Measurements from ENCODE around the gene STX7. TPM values are rescaled to one million over a fixed set of nuclear protein-coding genes. Genes with fewer than 3 reads are reported as not detected.

STX7 gene
- total and polyA plus RNA-seq, 2 donors from 2014 or later = 27.4 to 77.9 TPM

DNA sequence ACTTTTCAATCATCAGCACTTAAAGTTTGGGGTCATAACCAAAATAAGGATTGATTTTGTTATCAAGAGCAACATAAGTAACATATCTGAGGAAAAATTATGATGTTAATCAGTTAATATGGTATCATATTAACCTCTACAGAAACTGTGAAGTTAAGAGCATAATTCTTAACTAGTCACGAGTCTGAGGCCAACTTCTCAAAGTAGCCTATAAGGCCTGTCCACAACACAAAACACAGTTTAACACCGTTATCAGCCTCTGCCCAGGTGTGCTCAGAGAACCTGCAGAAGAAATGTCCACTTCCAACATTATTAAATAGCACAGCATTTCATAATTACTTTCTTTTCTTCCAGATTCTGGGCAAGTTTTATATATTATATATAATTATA is 1.1 kb downstream of the STX7 start:
- no peaks in the 10 kb centered on the region for H3K36me3 ChIP-seq (ENCODE audit: control insufficient read depth in 2 of 3, insufficient read depth in 3 of 3, low read length in 3 of 3)
- peak in 2 of 5 donors; percentile 31 to 32 for DNase-seq
- H3K27ac ChIP-seq (ENCODE audit: low read depth in 2 of 2, low read length in 2 of 2) = peak overlapping the region; percentile 66 to 88
- TF ChIP-seq, protein P1, sequence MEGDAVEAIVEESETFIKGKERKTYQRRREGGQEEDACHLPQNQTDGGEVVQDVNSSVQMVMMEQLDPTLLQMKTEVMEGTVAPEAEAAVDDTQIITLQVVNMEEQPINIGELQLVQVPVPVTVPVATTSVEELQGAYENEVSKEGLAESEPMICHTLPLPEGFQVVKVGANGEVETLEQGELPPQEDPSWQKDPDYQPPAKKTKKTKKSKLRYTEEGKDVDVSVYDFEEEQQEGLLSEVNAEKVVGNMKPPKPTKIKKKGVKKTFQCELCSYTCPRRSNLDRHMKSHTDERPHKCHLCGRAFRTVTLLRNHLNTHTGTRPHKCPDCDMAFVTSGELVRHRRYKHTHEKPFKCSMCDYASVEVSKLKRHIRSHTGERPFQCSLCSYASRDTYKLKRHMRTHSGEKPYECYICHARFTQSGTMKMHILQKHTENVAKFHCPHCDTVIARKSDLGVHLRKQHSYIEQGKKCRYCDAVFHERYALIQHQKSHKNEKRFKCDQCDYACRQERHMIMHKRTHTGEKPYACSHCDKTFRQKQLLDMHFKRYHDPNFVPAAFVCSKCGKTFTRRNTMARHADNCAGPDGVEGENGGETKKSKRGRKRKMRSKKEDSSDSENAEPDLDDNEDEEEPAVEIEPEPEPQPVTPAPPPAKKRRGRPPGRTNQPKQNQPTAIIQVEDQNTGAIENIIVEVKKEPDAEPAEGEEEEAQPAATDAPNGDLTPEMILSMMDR (IDR thresholded peaks at IDR 0.05; ENCODE audit: borderline replicate concordance, extremely low read depth, insufficient read depth) = no peak
- peak overlapping the region in 2 of 3 donors; percentile 55 to 71 for H3K9ac ChIP-seq (ENCODE audit: low read length in 3 of 3)
- intact Hi-C loops (cut with DNase I) = no loop called here
- FAIRE-seq = no peak
- no peaks in the 10 kb centered on the region for H3K27me3 ChIP-seq (ENCODE audit: control insufficient read depth, insufficient read depth, low read length)
- H3K4me3 ChIP-seq (ENCODE audit: low read length in 3 of 3) = peak overlapping the region; percentile 74 to 93 (median 88)
- peaks cover 0 to 24% (median 4%) of the 10 kb centered on the region in 3 donors for H3K4me1 ChIP-seq (ENCODE audit: control insufficient read depth in 2 of 3, insufficient read depth in 2 of 3, low read depth in 1 of 3, low read length in 3 of 3)
- no peaks in the 10 kb centered on the region for H3K9me3 ChIP-seq (ENCODE audit: control insufficient read depth in 2 of 3, insufficient read depth in 1 of 3, low read length in 3 of 3)

DNA sequence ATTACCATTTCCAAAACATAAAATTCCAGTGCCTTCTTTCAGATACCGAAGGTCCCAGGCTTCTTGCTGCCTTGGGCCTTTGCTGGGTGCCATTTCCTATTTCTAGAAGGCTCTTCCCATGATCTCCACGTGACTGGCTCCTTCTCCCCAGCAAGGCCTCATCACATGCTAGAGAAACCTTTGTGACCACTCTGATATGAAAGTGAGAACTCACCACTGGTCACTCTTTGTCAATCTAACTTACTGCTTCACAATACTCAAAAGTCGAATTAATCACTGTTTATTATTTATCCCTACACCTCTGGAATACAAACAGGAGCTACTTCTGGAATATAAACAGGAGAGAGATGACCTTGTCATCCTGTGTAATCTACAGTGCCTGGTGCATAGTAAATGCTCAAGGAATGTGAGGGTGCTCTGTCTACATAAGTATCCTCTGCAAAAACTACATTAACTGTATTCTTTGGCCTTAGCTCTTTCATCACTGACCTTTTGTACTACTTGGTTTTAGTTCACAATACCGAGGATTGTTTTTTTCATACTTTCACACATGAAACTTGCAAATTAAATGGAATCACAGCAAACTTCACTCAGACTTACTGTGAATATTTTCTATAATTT is 1.6 kb downstream of the STX7 start:
- Histone ChIP-seq H3K36me3 (ENCODE audit: control insufficient read depth in 2 of 3, insufficient read depth in 3 of 3, low read length in 3 of 3) (no peaks in the 10 kb centered on the region), H3K9ac (ENCODE audit: low read length in 3 of 3) (no peak overlapping the region), H3K9me3 (ENCODE audit: control insufficient read depth in 2 of 3, insufficient read depth in 1 of 3, low read length in 3 of 3) (no peaks in the 10 kb centered on the region), H3K4me1 (ENCODE audit: control insufficient read depth in 2 of 3, insufficient read depth in 2 of 3, low read depth in 1 of 3, low read length in 3 of 3) (peaks cover 0 to 27% (median 4%) of the 10 kb centered on the region in 3 donors), H3K27ac (ENCODE audit: low read depth in 2 of 2, low read length in 2 of 2) (peak overlapping the region; percentile 36 to 66), H3K4me3 (ENCODE audit: low read length in 3 of 3) (peak overlapping the region in 2 of 3 donors; percentile 88 to 93), H3K27me3 (ENCODE audit: control insufficient read depth, insufficient read depth, low read length) (no peaks in the 10 kb centered on the region)
- peak in 1 of 5 donors; percentile 9 for DNase-seq
- TF ChIP-seq, protein P1 (IDR thresholded peaks at IDR 0.05; ENCODE audit: borderline replicate concordance, extremely low read depth, insufficient read depth) = no peak
- intact Hi-C loops (cut with DNase I) = no loop called here
- no peak for FAIRE-seq

DNA sequence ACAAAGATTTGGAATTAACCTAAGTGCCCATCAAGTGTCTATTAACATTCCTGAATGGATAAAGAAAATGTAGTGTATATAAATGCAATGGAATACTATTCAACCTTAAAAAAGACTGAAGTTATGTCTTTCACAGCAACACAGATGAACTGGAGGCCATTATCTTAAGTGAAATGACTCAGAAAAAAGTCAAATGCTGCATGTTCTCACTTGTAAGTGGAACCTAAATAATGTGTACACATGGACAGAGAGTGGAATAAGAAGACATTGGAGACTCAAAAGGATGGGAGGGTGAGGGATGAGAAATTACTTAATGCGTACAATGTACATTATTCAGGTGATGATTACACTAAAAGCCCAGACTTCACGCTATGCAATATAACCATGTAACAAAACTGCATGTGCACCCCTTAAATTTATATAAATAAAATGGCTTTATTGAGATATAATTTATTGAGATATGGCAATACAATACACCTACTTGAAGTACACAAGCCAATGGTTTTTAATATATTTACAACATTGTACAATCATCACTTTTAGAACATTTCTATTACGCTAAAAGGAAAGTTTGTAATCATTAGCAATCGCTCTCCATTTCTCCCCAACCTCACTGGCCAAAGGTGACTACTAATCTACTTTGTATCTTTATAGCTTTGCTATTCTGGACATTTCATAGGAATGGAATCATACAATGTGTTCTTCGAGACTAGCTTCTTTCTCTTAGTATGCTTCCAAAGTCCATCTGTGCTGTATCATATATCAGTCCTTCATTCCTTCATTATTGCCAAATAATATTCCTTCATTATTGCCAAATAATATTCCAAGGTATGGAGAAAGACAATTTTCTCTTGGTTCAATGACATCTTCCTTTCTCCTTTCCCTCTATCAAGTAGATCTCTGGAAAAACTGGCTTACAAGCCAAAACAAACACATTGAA is 5.8 kb downstream of the STX7 start:
- H3K4me1 ChIP-seq (ENCODE audit: control insufficient read depth in 2 of 3, insufficient read depth in 2 of 3, low read depth in 1 of 3, low read length in 3 of 3) = peaks cover 0 to 25% (median 13%) of the 10 kb centered on the region in 3 donors
- intact Hi-C loops (cut with DNase I) = no loop called here

More for the DNA sequence above, 5.8 kb downstream of the STX7 start:
- TF ChIP-seq, protein P1 (IDR thresholded peaks at IDR 0.05; ENCODE audit: borderline replicate concordance, extremely low read depth, insufficient read depth) = no peak
- H3K36me3 ChIP-seq (ENCODE audit: control insufficient read depth in 2 of 3, insufficient read depth in 3 of 3, low read length in 3 of 3) = peaks cover 0 to 3% (median 0%) of the 10 kb centered on the region in 3 donors
- no peaks in the 10 kb centered on the region for H3K9me3 ChIP-seq (ENCODE audit: control insufficient read depth in 2 of 3, insufficient read depth in 1 of 3, low read length in 3 of 3)
- no peaks in the 10 kb centered on the region for H3K27me3 ChIP-seq (ENCODE audit: control insufficient read depth, insufficient read depth, low read length)
- DNase-seq = no peak
- peak overlapping the region in 1 of 3 donors; percentile 2 for H3K4me3 ChIP-seq (ENCODE audit: low read length in 3 of 3)
- H3K27ac ChIP-seq (ENCODE audit: low read depth in 2 of 2, low read length in 2 of 2) = no peak overlapping the region
- H3K9ac ChIP-seq (ENCODE audit: low read length in 3 of 3) = no peak overlapping the region
- FAIRE-seq = no peak

All from kidney (tissue), 14 donors.